NOMO-1 treated with dmso at 0.1 percent for 144 hours (cell line): ENCODE measurements around the gene ATP6AP1.
A peak's percentile ranks its signal among the peaks of the same experiment; 100 is the strongest.
"Not testable (repeated sequence)": the region's sequence is repeated elsewhere in the genome, so short reads cannot be mapped to it uniquely, and the experiment has no call there.

ENCODE experiments used
- DNase-seq: peaks from one replicate; lab custom pipeline; 2025; ENCODE audit not compliant: unreplicated experiment; lab: John Stamatoyannopoulos, UW

The ATP6AP1 gene

GRCh38 chrX:154398668-154399526, 29.6 kb upstream of the ATP6AP1 start:
- DNase-seq = peak; percentile 53

GRCh38 chrX:154399527-154400368, 28.7 kb upstream of the ATP6AP1 start:
- no peak for DNase-seq

GRCh38 chrX:154400369-154400817, 28.1 kb upstream of the ATP6AP1 start:
- not testable (repeated sequence) for DNase-seq

GRCh38 chrX:154401045-154401799, 27.3 kb upstream of the ATP6AP1 start:
- no peak for DNase-seq

- no peak for DNase-seq
Measured at GRCh38 chrX:154401918-154402621, 26.4 kb upstream of the ATP6AP1 start.

- DNase-seq = no peak
Measured at GRCh38 chrX:154402622-154403127, 25.8 kb upstream of the ATP6AP1 start.

GRCh38 chrX:154403192-154403591, 25.3 kb upstream of the ATP6AP1 start:
- DNase-seq = no peak

- DNase-seq = no peak
Measured at GRCh38 chrX:154403858-154404257, 24.6 kb upstream of the ATP6AP1 start.

GRCh38 chrX:154404625-154405192, 23.8 kb upstream of the ATP6AP1 start:
- no peak for DNase-seq

GRCh38 chrX:154408659-154409221, 19.7 kb upstream of the ATP6AP1 start:
- DNase-seq = no peak

- peak; percentile 81 for DNase-seq
Measured at GRCh38 chrX:154409222-154409871, 19.1 kb upstream of the ATP6AP1 start, which contains the start of gene DNASE1L1. Gene DNASE1L1, minus strand, starts transcription at chrX:154409254. Its CDS starts 3,686 bp downstream, at chrX:154405568.

GRCh38 chrX:154411981-154412340, 16.5 kb upstream of the ATP6AP1 start:
- peak; percentile 9 for DNase-seq

- DNase-seq = peak; percentile 13
Measured at GRCh38 chrX:154412468-154412867, 16.0 kb upstream of the ATP6AP1 start.

GRCh38 chrX:154413142-154413541, 15.3 kb upstream of the ATP6AP1 start:
- DNase-seq = no peak

- DNase-seq = no peak
Measured at GRCh38 chrX:154417157-154417556, 11.3 kb upstream of the ATP6AP1 start.

GRCh38 chrX:154419189-154419588, 9.3 kb upstream of the ATP6AP1 start:
- DNase-seq = no peak

- no peak for DNase-seq
Measured at GRCh38 chrX:154419688-154420401, 8.6 kb upstream of the ATP6AP1 start.

- DNase-seq = no peak
Measured at GRCh38 chrX:154420402-154420756, 8.1 kb upstream of the ATP6AP1 start.
